CD1c-positive myeloid dendritic cell (primary cell): ENCODE measurements around the gene PPARGC1A.

Experiments
- DNase-seq: peaks from one replicate; pipeline ENCODE4 v3.0.0-alpha.2; 2016; ENCODE audit errors: extremely low spot score

The PPARGC1A gene

DNA sequence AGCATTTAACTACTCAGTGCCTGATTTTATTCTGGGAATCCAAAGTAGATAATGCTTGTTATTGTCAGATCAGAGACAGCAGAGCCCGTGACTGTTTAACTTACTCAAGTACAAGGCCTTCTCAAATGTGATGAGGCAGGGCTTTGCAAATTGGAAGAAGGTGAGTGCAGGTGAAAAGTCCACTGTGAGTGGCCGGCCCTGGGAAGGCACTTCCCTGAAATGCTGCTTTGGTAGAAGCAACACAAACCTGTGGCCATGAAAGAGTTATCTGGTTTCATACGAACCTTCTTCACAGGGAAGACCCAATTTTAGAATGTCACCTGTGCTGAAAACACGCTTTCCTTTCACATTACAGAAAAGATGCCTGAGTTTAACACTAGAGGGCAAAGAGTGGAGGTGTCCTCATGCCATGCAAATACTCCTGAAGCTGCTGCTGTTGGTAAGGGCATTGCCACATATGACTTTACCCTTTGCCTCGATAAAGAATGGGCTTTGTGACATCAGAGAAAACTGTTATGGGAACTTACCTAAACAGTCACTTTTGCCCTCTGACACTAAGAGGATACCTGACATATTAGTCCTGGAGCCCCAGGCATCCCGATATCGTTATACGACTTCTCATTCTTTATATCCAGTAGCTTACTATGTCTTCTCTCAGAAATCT, 8.0 kb downstream of the PPARGC1A start:
- DNase-seq, result no peak

DNA sequence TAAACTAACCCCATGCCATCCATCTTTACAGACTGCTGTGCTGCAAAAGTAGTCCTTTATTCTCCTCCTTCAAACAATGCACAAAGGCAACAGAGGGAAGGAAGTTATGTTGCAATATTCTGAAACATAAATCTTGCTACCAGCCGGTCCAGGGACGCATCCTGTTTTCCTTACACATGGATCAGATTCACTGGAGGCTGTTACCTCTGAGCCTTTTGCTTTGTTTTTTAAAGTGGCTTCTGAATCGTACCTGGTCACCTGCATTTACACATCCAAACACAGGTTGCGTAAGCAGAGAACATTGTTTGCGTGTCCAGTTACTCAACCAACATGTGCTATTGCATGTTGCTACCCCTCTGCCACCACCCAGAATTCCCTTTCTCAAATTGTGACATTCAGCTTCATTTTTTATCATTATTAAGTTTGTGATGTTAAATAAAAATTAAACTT, 8.8 kb downstream of the PPARGC1A start:
- no peak for DNase-seq

DNA sequence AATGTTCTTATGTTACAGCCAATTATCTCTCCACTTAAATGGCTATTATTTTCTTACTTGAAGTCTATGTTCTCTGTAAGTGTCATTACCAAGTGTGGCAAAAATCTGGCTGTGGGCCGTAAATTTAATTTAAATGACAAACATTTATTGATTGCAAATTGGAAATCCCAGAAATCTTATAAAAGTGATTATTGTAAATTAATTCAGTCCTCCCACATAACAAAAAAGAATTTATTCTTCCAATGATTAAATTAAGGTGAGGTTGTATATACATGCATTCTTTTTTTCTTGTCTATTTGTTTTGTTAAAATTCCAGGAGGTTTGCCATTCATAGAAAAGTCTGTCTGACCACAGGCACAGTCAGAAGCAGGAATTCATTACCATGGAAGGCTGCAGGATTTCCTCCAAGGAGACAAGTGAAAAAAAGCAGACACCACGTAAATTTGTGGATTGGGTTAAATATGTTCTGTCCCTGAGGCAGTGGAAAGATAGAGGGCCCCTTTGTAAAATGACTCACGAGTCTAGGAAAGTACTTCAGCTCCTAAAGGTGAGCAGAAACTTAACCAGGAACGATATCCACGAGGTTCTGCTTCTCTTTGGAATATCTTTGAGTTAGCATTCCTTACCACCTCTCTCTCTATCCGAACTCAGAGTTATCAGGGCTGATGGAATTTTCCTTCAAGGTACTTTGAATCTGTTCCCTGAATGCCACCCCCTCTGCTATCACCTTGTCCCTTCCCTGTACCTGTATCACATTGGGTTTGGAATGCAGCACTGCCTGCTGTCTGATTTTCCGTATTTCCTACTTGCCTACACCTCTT, 10.7 kb downstream of the PPARGC1A start:
- DNase-seq, result no peak

DNA sequence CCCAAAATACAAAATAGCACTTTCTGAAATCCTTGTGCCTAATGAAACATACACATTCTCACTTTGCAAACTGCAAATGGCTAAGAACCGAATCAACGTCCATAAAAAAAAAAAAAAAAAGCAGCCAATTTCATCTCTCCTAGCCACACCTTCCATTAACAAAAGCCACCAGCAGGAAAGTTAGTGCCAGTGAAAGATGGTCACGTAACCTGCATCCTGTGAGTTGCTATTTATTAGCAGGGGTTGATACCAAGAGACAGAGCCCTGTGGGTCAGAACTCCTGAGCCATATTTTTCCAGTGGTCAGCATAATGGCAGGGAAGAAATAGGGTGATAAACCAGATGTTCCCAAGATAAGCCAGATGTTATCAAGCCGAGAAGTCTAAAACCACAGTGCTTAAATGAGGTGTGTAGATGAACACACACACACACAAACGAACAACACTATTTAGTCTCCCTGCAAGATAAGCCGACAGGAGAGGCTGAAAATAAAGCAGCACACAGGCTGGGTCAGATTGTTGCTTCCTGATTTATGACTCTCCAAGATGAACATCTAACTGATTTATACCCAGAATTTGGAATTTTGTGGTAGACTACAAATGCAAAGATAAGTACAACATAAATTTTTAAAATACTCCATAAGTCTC, 11.5 kb downstream of the PPARGC1A start:
- DNase-seq, result no peak

DNA sequence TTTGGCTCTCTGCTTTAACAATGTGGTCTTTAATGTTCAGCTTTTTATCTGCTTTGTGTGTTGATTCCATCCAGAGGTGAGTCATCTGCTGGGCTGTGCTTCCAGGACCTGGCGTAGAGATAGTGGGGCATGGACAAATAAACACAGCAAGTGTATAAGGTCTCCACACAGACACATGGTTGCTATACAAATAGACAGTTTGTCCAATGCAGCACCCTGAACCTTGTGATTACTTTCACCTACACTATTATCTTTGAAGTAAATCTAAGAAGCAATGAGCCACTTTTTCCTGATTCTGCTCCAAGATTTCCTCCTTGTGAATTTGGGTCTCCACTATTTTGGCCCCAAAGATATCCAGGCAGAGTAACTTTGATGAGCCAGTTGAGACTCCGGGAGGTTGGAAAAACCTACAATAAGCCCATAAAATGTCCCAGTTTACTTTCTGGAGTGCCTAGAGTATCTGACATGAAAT, 12.1 kb downstream of the PPARGC1A start:
- DNase-seq, result no peak

DNA sequence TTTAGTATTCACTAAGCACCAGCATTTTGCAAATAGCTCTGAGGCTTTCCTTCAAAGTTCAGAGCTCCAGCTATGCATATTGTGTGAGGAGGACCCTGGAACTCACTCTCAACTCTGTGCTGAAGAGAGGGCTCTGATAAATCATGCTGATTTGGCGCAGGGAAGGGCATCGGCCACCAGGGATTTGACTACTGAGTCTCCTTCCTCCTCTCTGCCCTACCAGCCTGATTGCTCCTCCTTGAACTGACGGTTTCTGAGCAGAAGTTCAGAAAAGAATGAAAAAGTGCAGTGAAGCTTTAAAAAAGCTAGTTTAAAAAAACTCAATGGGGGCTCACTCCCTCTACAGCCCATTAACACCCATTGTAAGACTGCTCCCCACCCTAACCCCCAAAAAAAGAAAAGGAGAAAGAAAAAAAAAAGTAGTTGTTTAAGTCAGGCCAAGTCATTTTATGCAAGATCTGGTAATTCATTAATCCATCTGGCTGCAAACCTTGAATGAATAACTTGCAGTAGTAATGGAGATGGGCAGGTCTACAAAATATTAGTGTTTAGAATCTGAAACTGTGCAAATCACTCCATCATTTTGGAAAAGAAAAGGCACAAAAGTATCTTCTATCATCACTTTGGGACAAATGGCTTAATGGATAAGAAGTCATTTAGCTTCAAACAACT, 13.3 kb downstream of the PPARGC1A start:
- no peak for DNase-seq

DNA sequence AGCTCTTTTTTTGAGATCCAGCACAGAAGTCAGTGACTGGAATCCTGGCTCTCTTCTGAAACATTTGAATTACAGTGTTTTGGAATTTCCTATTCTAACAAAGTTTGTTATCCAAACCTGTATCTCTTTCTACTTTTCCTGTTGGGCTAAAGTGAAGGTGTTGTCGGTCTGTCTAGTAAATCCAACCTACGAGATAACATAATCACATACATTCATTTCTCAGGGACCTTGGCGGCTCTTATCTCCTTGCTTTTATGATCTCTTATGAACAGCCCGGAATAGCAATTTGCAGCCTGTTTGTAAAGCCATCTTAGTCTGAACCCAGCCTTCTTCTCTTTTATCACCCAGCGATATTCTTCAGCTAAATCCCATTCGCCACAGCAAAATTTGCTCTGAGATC, 14.5 kb downstream of the PPARGC1A start:
- no peak for DNase-seq

DNA sequence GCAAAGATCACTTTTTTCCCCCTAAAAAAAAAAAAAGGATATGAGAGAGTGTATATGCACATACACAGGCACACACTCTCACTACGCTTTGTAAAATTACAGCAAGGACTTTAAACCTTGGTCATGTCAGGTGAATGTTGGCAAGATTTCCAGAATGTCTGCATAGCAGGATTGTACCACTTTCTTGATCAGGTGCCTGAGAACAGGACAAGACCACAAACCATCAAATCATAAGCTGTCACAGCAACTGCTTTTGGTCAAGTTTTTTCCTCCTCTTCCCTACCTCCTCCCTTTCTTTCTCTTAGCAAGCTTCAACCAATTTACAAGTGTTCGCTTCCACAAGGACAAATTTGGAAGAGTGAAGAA, 15.3 kb downstream of the PPARGC1A start:
- no peak for DNase-seq

DNA sequence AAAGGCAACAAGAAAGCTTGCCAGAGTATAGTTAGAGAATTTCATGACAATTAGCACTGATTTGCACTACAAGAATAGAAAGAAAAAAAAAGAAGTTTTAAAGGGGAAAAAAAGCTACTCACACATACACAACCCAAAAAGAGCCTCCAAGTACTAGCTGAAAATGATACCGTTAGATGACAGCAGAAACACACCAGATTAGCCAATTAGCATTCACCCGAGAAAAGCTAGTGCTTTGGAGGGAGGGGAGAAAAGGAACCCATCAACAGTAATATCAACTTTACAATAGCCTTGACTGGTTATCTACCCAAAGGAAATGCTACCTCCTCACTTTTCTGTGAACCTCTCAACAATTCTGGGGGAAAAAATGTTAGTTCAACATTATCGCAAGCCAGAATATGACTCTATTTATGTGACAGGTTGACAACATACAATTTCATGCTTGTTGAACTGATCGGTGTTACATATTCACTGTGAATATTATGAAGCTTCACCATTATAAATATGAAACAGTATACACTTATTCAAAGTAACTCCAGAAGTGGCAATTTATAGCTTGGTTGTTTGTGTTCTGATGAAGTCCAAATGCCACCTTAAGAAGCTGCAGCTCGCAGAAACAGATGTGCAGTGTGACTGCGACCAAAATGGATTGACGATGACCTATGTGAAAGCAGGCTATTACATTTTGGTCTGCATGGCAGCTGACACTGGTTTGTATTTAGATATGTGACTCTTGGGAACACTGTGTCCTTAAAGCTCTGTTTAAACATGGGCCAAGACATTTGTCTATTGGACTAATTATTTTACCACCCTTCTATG, 15.9 kb downstream of the PPARGC1A start:
- no peak for DNase-seq

DNA sequence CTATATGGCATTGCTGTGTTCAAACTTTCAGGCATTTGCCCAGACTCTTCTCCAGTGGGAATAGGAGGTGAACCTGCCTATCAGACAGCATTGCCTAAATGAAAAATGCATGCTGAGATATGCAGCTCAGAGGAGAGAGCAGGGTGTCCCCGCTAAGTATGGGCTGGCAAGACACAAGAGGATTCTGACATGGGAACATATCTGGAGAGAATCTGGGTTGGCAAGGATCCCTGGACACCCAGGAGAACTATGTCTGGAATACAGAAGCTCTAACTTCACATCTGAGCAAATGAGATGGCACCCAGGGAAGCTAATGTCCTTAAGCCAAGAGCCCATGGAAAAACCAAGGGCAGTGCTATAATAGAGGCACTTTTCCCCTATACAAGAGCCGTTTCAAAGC, 18.4 kb downstream of the PPARGC1A start:
- DNase-seq, result no peak

DNA sequence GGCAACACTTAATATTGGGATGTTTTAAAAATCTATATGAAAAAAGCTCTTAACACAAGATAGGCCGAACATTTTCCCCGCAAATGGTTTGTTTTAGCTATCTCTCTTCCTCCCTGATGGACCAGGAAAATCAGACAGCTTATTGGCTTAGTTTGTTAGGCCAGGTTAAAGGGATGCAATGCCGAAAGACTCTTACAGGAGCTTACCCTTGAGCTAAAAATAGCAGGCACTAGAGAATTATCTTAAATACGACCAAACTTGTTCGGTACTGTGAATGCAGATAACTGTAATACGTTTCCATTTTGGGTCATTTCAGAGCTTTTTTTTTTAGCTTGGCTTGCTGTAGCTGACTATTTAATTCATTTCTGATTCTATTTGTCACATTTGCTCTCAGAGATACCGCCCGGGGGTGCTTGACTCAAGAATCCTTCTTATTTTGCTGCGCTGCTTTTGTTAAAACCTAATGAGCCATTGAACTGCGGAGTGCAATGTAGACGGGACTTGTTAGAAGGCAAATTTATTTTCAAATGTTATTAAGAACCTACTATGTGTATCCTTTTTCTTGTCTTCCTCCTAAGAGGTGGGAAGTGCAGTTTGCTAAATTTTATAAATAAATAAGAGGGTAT, 23.3 kb downstream of the PPARGC1A start:
- no peak for DNase-seq

DNA sequence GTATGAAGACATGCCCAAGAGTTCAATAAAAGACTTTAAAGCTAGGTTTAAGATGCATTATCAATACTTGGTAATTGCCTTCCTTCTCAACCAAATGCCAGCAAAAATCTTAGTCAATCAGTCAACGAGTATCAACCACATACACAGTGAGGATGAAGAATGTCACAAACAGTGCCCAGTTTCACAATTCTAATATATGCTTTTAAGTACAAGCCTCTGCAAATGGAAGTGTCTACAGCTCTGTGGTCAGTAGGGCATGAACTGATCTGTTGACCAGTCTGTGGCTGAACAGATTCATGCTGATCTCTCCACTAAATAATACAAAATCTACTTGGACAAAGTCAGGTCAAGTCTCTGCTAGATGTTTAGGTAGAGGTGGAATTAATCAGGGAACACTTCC, 27.9 kb downstream of the PPARGC1A start:
- DNase-seq, result no peak

DNA sequence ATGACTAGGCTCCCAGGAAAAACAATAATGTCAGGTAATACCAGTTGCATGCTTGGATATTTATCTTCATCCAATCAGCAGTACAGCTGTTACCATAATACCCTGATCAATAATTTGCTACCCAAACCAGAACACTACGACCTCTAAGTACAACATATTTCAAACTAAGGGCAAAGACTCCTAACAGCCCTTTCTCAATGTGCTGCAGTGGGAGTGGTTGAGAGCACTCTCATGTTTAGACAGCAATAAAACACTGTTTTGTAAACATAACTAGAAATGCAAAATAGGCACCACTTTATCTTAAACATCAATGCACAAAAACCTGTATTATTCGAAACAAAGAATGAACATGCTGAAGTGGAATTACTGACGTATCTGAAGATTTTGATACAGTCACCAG, 28.9 kb downstream of the PPARGC1A start:
- DNase-seq, result no peak

DNA sequence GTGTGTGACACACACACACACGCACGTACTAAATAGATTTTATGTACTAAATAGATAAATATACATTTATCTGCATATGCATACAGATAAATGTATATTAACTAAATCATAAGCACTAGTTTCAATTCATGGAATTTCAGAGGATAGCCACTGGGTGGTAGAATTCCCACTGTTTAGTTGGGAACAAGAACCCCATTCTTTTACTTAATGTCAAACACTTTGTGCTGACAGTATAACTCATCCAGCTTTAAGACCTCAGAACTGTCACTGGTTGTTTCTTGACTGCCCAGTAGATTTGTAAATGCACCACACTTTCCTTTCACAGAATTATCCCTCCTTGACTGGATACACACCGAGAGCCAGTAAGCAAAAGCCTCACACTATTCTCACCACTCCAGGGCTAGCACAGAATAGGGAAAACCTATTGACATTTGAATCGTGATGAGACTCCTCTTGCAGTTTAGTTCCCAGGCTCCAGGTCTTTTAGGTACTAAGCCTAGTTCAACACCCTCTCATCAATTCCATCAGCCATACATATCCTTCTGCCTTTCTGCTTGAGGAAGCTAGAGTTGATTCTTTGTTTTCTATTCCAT, 32.4 kb downstream of the PPARGC1A start:
- no peak for DNase-seq

DNA sequence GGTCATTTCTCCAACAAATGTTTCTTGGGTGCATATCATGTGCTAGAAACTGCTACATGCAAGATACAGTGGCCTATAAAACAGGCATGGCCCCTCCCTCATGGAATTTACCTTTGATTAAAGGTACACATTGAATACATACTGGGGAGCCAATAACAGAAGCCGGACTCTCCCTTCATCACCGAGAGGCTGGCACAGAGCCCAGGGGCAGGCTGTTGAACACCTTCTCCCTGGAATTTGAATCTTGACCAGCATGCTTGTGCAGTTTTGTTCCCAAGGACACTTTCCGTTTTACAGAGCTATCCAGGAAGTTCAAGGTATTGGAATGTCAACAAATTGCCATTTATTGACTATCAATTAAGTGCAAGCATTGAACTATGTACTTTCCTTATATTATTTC, 33.2 kb downstream of the PPARGC1A start:
- no peak for DNase-seq

DNA sequence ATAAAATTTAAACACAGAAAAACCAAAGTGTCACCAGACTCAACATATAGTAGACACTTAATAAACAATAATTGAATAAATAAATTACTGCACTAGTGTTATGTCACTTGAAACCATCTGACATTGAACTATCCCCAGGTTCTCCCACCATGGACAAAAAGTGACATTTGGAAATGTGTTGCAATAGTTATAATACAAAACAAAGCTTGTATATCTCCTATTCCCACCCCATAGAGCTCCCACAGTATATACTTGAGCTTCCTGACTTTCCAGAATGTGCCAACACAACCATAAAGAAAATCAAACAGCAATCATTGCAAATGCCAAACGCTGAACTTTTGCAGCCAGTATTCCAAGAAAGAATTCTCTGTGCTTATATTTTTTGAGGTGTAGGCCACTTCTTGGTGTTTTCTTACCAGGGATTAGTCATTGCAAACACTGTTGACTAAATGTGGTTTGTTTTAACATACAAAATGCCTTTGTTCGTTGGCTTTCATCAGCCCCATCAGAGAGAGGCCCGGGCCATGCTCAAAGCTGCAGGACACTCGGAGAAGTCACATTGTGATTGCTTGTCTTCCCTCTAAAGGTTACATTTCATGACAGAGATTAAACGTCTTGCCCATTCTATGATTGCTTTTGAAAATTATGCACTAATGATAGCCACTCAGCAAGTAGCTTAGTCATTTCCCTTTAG, 33.8 kb downstream of the PPARGC1A start:
- no peak for DNase-seq

DNA sequence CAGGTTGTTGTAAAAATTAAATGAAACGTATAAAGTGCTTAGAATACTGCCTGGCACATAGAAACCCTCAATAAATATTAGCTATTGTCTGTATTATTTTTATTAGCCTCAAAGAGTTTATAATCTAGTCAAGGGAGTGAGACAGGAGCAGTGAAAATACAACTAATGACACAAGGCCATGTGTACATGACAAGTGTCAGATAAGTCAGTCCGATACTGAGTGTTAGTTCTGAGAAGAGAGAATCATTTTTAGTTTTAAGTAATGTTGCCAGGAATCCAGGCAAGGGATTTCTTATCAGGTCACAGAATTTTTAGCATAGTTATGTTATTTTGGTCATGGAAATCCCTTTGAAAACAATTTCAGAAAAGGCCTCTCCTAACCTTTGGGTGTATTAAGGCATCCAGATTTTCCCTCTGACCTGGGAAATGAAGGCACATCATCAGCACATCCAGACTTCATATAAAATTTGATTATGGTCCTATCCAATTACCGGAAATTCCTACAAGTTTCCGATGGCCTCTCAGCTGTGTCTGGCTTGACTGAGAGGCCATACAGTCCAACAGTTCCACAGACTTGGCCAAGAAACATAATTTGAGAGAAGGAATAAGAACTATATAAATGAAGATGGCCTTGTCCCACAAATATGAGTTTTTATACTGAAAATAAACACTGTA, 35.7 kb downstream of the PPARGC1A start:
- DNase-seq, result no peak

DNA sequence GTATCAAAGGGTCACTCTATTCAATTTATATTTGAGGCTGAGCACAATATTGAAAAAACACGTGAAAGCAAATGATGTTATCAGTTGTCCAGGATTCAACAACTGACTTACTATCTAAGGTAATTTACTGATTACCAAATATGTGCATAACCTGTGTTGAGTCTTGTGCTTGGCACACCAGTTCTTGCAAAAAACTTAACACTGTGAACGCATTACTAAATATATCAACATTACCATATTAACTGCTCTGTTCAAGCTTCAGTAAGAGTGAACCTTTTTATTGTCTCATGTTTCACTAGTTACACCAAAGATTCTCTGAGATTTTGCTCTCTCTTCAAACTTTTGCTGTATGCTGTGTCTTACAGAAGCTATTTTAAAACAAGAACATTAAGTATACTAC, 38.4 kb downstream of the PPARGC1A start:
- no peak for DNase-seq

DNA sequence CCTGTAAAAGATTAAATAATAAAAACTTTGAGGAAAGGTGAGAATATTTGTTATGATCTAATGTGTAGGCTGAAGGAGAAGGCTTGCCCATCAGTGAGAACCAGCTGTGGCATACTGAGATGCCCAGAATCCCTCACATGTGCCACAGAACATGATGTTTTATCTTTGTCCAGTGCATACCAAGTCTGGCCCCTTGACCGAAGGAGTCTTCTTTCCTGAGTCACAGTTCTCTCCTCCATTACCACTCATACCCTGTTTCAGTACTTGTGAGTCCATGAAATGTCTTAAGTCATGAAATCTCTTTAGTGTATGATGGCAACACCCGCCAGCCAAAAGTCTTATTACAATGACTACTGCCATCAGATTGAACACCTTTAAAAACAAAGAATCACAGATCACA, 42.7 kb downstream of the PPARGC1A start:
- no peak for DNase-seq
